Sigmoid colon (tissue), 7 donors: ENCODE results near the gene ANTXRL. TPM values are rescaled to one million over a fixed set of nuclear protein-coding genes. Genes with fewer than 3 reads are reported as not detected.
"Not testable (repeated sequence)": the region's sequence is repeated elsewhere in the genome, so short reads cannot be mapped to it uniquely, and the experiment has no call there.

Experiments used
- DNase-seq: peaks from one replicate; pipeline ENCODE4 v3.0.0-alpha.2; 2019
- H3K27ac ChIP-seq, 4 donors: fragments of 200-600 bp; sonication (generic); one replicate each; pipeline ENCODE4 v1.5.1; 2016 to 2019; ENCODE audit warnings: mild to moderate bottlenecking in 1 of 4
- H3K27me3 ChIP-seq, 3 donors: fragments of 200-600 bp; sonication (generic); one replicate each; pipeline ENCODE4 v1.5.1; 2019; ENCODE audit warnings: mild to moderate bottlenecking in 1 of 3
- H3K36me3 ChIP-seq, 4 donors: fragments of 200-600 bp; sonication (generic); one replicate each; pipeline ENCODE4 v1.5.1; 2016 to 2019
- H3K4me1 ChIP-seq, 4 donors: fragments of 200-600 bp; sonication (generic); one replicate each; pipeline ENCODE4 v1.5.1; 2017 to 2019
- H3K4me3 ChIP-seq, 4 donors: fragments of 200-600 bp; sonication (generic); one replicate each; pipeline ENCODE4 v1.5.1; 2017 to 2019; ENCODE audit warnings: mild to moderate bottlenecking in 2 of 4, moderate library complexity in 1 of 4
- H3K9me3 ChIP-seq, 4 donors: fragments of 200-600 bp in 3 of 4; sonication (generic) in 3 of 4; one replicate each; pipeline versions ENCODE4 v1.5.1 to v1.6.1; 2013 to 2019
- CTCF ChIP-seq, 4 experiments: fragments of 450-650 bp in 3 of 4; fragments of 200-600 bp in 1 of 4; IDR thresholded peaks; one replicate each; pipeline ENCODE4 v1.5.1; 2016 to 2019; ENCODE audit warnings: antibody characterized with exemption in 4 of 4, mild to moderate bottlenecking in 3 of 4, moderate library complexity in 2 of 4
- EP300 ChIP-seq, 4 donors: sonication (generic); formaldehyde crosslinking; IDR thresholded peaks; one replicate each; pipeline ENCODE4 v1.6.1; 2017; ENCODE audit warnings: antibody characterized with exemption in 4 of 4
- POLR2A ChIP-seq, 2 donors: fragments of 450-650 bp; IDR thresholded peaks; one replicate each; pipeline ENCODE4 v1.6.1; 2016; ENCODE audit warnings: antibody characterized with exemption in 2 of 2, mild to moderate bottlenecking in 2 of 2, moderate library complexity in 2 of 2
- POLR2AphosphoS5 ChIP-seq, 4 donors: sonication (generic); formaldehyde crosslinking; IDR thresholded peaks; one replicate each; pipeline ENCODE4 v1.6.1; 2017; ENCODE audit warnings: antibody characterized with exemption in 4 of 4
- WGBS, 2 donors: extraction: QIAGEN DNeasy Blood & Tissue Kit; methylation state at CpG; one replicate each; pipeline ENCODE4 v1.1.7; 2013; 5-methylcytosine and 5-hydroxymethylcytosine counted together
- intact Hi-C: fragments of 100-400 bp; cut with DNase I; formaldehyde crosslinking; loops from one replicate; pipeline ENCODE4 v1.15.1; 2023
- polyA plus RNA-seq, 3 donors: library from polyadenylated mRNA; stranded (reverse); fragments of 200-250 nt; gene quantifications; one replicate each; pipeline ENCODE4 v1.2.3, GENCODE V29; 2013
- total RNA-seq, 4 donors: library from RNA; depleted of rRNA; stranded (reverse); fragments of >200 nt; gene quantifications; one replicate each; pipeline ENCODE4 v1.1.0, GENCODE V29; 2016
- donor health status: healthy with polysubstance abuse.
- donor health status: Bipolar disorder and iron deficiency.
- donor health status: healthy.

Gene ANTXRL
- total and polyA plus RNA-seq, 7 donors: not detected

- Histone ChIP-seq H3K9me3 (no peaks in the 10 kb centered on the region), H3K36me3 (no peaks in the 10 kb centered on the region), H3K4me3 (no peak overlapping the region), H3K27me3 (no peaks in the 10 kb centered on the region), H3K27ac (no peak overlapping the region), H3K4me1 (no peaks in the 10 kb centered on the region)
- no peak for DNase-seq
- intact Hi-C loops: no loop called here
- TF ChIP-seq EP300 (IDR thresholded peaks at IDR 0.05) (no peak), POLR2AphosphoS5 (IDR thresholded peaks at IDR 0.05) (no peak), POLR2A (IDR thresholded peaks at IDR 0.05) (no peak), CTCF (IDR thresholded peaks at IDR 0.05) (no peak)
- 65 to 69% methylated on average over 4 of the region's 4 CpGs for WGBS, 2 donors
Measured at GRCh38 chr10:46272863-46273415, 13.9 kb upstream of the ANTXRL start.

GRCh38 chr10:46273506-46274477 is 13.0 kb upstream of the ANTXRL start:
- DNase-seq: no peak
- TF ChIP-seq POLR2A (IDR thresholded peaks at IDR 0.05) (no peak), POLR2AphosphoS5 (IDR thresholded peaks at IDR 0.05) (no peak), EP300 (IDR thresholded peaks at IDR 0.05) (no peak), CTCF (IDR thresholded peaks at IDR 0.05) (no peak)
- intact Hi-C loops: no loop called here
- H3K4me3 ChIP-seq: no peak overlapping the region
- 82% methylated on average over 9 of the region's 9 CpGs for WGBS, 2 donors
- H3K36me3 ChIP-seq: no peaks in the 10 kb centered on the region
- H3K4me1 ChIP-seq: no peaks in the 10 kb centered on the region
- H3K27me3 ChIP-seq: no peaks in the 10 kb centered on the region
- H3K9me3 ChIP-seq: no peaks in the 10 kb centered on the region
- H3K27ac ChIP-seq: no peak overlapping the region

GRCh38 chr10:46277840-46278239 is 9.0 kb upstream of the ANTXRL start:
- Histone ChIP-seq H3K9me3 (no peaks in the 10 kb centered on the region), H3K36me3 (no peaks in the 10 kb centered on the region), H3K27ac (no peak overlapping the region), H3K4me3 (no peak overlapping the region), H3K27me3 (no peaks in the 10 kb centered on the region), H3K4me1 (peaks cover 0 to 6% (median 0%) of the 10 kb centered on the region in 4 donors)
- WGBS, 2 donors: 17 to 69% methylated on average over 2 of the region's 2 CpGs
- TF ChIP-seq POLR2AphosphoS5 (IDR thresholded peaks at IDR 0.05): no peak
- TF ChIP-seq EP300 (IDR thresholded peaks at IDR 0.05): no peak
- no peak for TF ChIP-seq POLR2A (IDR thresholded peaks at IDR 0.05)
- no peak for TF ChIP-seq CTCF (IDR thresholded peaks at IDR 0.05)
- no peak for DNase-seq
- intact Hi-C loops: no loop called here

- H3K27ac ChIP-seq: peak overlapping the region; percentile 50 to 70 (median 64)
Measured at GRCh38 chr10:46282421-46282831, 4.4 kb upstream of the ANTXRL start.

More at GRCh38 chr10:46282421-46282831, 4.4 kb upstream of the ANTXRL start:
- DNase-seq, H3K36me3 ChIP-seq, H3K27me3 ChIP-seq, H3K9me3 ChIP-seq: not testable (repeated sequence)
- WGBS, 2 donors: 2 to 7% methylated on average over 20 of the region's 20 CpGs
- intact Hi-C loops: loop anchor here (5.0 kb wide), 2 partner anchors 55 to 175 kb away; no protein-coding TSS in a partner anchor
- Histone ChIP-seq H3K4me3 (peak overlapping the region; percentile 49 to 57 (median 52)), H3K4me1 (peaks cover 0 to 30% (median 17%) of the 10 kb centered on the region in 4 donors)
